ENCODE results near the gene LRFN4.

DNA sequence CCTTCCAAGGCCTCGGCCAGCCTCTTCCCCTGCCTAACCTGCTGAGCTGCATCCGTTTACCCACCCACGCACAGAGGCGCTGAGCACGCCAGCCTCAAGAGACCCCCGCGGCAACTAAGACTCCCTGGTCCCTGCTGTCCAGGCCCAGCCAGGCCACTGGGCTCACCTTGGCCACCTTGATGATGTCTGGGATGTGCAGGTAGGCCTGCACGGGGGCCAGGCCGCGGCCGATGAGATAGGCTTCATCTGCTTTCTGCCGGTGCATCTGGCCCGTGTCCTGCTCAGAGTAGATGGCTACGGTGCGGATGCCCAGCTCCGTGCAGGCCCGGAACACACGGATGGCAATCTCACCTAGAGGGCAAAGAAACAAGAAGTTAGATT, 14.6 kb downstream of the LRFN4 start:
- no peak for TF ChIP-seq SNAI2 (CRISPR knock-in tag; IDR thresholded peaks at IDR 0.05)
- TF ChIP-seq ZFP30 (CRISPR knock-in tag; IDR thresholded peaks at IDR 0.05): no peak
- TF ChIP-seq, protein P1, sequence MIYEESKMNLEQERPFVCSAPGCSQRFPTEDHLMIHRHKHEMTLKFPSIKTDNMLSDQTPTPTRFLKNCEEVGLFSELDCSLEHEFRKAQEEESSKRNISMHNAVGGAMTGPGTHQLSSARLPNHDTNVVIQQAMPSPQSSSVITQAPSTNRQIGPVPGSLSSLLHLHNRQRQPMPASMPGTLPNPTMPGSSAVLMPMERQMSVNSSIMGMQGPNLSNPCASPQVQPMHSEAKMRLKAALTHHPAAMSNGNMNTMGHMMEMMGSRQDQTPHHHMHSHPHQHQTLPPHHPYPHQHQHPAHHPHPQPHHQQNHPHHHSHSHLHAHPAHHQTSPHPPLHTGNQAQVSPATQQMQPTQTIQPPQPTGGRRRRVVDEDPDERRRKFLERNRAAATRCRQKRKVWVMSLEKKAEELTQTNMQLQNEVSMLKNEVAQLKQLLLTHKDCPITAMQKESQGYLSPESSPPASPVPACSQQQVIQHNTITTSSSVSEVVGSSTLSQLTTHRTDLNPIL (CRISPR knock-in tag; IDR thresholded peaks at IDR 0.05; ENCODE audit: low read depth): no peak

Measured in SK-N-SH treated with all-trans-retinoic acid at 6 μM for 48 hours (cell line).